ENCODE results near the gene CHCHD10. TPM values are rescaled to one million over a fixed set of nuclear protein-coding genes. Genes with fewer than 3 reads are reported as not detected.

Gene CHCHD10
- total and polyA plus RNA-seq, 10 of the 15 experiments (the other 5 are each of a cell fraction or from before 2014, with no cell fraction given) = 13.2 to 241 (median 128) TPM

- no peak for TF ChIP-seq TBL1XR1 (IDR thresholded peaks at IDR 0.05; ENCODE audit: low read depth, low read length)
- TF ChIP-seq ELK1 (IDR thresholded peaks at IDR 0.05; ENCODE audit: low read depth, low read length) = no peak
- no peak for TF ChIP-seq CEBPB (IDR thresholded peaks at IDR 0.05; ENCODE audit: borderline replicate concordance in 1 of 2, low read depth in 2 of 2, low read length in 2 of 2)
- TF ChIP-seq RFX5 (IDR thresholded peaks at IDR 0.05; ENCODE audit: low read depth, low read length) = no peak
These were observed 12.5 kb upstream of the CHCHD10 start (continued) for GRCh38 chr22:23780146-23780748.

GRCh38 chr22:23779731-23780130 lies 12.0 kb upstream of the CHCHD10 start:
- FAIRE-seq (no peak), ATAC-seq (no peak), DNase-seq (ENCODE audit: low read depth, low spot score) (no peak)
- no peaks in the 10 kb centered on the region for H3K4me1 ChIP-seq (ENCODE audit: control insufficient read depth, insufficient read depth, low read length)
- RAD21 ChIA-PET (ENCODE audit: unreplicated experiment) = no interaction called here
- POLR2A ChIA-PET = no interaction called here
- no peaks in the 10 kb centered on the region for H3K79me2 ChIP-seq (ENCODE audit: control insufficient read depth, insufficient read depth, low read length)
- SMC1A ChIA-PET (ENCODE audit: uncharacterized antibody, unreplicated experiment) = no interaction called here
- in situ Hi-C loops (cut with MboI) (no loop called here), intact Hi-C loops (cut with micrococcal nuclease; ENCODE audit: unreplicated experiment) (no loop called here)
- H2AFZ ChIP-seq (ENCODE audit: control insufficient read depth, low read depth, low read length) = no peak overlapping the region
- no peak overlapping the region for H3K4me2 ChIP-seq (ENCODE audit: control insufficient read depth, insufficient read depth)
- H3K27me3 ChIP-seq (replicated peaks in 1 of 2; ENCODE audit: control insufficient read depth in 2 of 2, insufficient read depth in 2 of 2, low read length in 1 of 2) = peaks cover 0 to 2% of the 10 kb centered on the region in 2 experiments; a peak in 1 of 4 replicates
- no peaks in the 10 kb centered on the region for H3K9me3 ChIP-seq (replicated peaks; ENCODE audit: control insufficient read depth, insufficient read depth, low read length)
- CTCF ChIA-PET = interaction anchor here (1.7 kb wide), 1 partner anchor 10 kb away, joined by 3 read pairs; no protein-coding TSS in a partner anchor
- 30% methylated on average over 5 of the region's 5 CpGs for WGBS (ENCODE audit: insufficient coverage, insufficient replicate concordance, low lambda C conversion rate, missing lambda C conversion rate)
- no TSS peak for BruUV-seq (replicated peaks)
- H4K20me1 ChIP-seq (ENCODE audit: control insufficient read depth, insufficient read depth) = no peaks in the 10 kb centered on the region
- H3K27ac ChIP-seq (ENCODE audit: control insufficient read depth, insufficient read depth) = no peak overlapping the region
- no peak overlapping the region for H3K9ac ChIP-seq (ENCODE audit: control insufficient read depth, insufficient read depth, low read length)
- H3K4me3 ChIP-seq = no peak overlapping the region
- no peaks in the 10 kb centered on the region for H3K36me3 ChIP-seq (ENCODE audit: control insufficient read depth in 2 of 2, insufficient read depth in 2 of 2, low read length in 1 of 2)
- TF ChIP-seq MYB (IDR thresholded peaks at IDR 0.05; ENCODE audit: borderline replicate concordance, low read depth, low read length) = no peak
- no peak for TF ChIP-seq PBX3 (IDR thresholded peaks at IDR 0.05; ENCODE audit: insufficient replicate concordance, low read depth, low read length)
- no peak for TF ChIP-seq YBX1 (IDR thresholded peaks at IDR 0.05)
- no peak for TF ChIP-seq KLF5 (IDR thresholded peaks at IDR 0.05; ENCODE audit: partially characterized antibody)
- TF ChIP-seq ZNF274 (IDR thresholded peaks at IDR 0.05; ENCODE audit: insufficient read depth, insufficient read length) = no peak
- TF ChIP-seq ZNF687 (IDR thresholded peaks at IDR 0.05) = no peak
- TF ChIP-seq PML (IDR thresholded peaks at IDR 0.05; ENCODE audit: low read length) = no peak
- no peak for TF ChIP-seq E2F8 (IDR thresholded peaks at IDR 0.05; ENCODE audit: low read depth, partially characterized antibody)
- no peak for TF ChIP-seq CBX5 (IDR thresholded peaks at IDR 0.05; ENCODE audit: low read depth)
- no peak for TF ChIP-seq CHD2 (IDR thresholded peaks at IDR 0.05; ENCODE audit: borderline replicate concordance, low read depth, low read length)

All from GM12878 (cell line).